Myocyte (in vitro differentiated cells): ENCODE results near the gene KLF15. TPM values are rescaled to one million over a fixed set of nuclear protein-coding genes. Genes with fewer than 3 reads are reported as not detected.

Experiments
- DNase-seq: peaks from one replicate; pipeline ENCODE4 v3.0.0-alpha.2; 2012; ENCODE audit warnings: low read depth
- total RNA-seq: library from RNA; depleted of rRNA; stranded (reverse); fragments of >200 nt; gene quantifications from 2 replicates; pipeline ENCODE4 v1.2.3, GENCODE V29; 2014

Gene KLF15
- total RNA-seq, 1 donor from 2014 or later = 1.2 TPM

DNA sequence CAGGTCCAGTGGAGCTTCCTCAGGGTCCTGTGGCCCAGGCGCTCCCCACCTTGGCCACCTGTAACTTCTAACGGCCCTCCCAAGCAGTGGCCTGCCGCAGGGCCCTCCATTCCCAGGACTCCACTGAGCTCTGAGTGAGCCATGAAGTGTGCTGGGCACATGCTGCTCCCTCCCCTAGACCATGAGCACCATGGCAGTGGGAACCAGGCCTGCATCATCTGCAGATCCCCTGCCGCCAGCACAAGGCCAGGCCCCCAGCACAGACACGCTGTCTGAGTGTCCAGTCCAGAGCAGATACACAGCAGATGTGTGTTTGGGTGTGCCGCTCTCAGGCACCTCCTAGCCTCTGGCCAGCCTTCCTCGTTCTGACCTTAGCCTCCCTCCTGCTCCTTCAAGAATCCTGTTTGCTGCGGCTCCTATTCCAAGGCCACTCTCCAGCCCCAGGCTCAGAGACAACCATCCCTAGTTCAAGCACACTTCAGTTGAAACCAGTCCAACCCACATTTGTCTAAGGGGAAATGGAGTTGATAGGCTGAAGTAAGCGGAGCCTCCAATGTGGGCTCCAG lies 7.0 kb upstream of the KLF15 start:
- no peak for DNase-seq

DNA sequence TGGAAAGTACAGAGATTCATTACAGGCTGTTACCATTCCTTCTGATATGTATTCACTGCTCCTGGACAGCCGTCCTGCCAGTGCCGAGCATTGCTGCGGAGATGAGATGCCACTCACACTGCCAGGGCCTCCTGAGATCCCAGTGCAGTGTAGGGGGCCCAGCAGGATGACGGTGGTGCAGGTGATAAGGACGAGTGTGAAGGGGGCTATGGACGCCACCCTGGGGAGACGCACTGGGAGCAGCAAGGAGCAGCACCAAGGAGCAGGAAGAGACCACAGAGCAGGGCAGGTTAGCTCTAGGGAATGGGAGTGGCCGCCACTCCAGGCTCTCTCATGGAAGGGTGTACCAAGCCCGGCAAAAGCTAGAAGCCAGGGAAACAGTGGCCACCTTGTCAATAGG lies 4.0 kb upstream of the KLF15 start:
- DNase-seq = no peak

DNA sequence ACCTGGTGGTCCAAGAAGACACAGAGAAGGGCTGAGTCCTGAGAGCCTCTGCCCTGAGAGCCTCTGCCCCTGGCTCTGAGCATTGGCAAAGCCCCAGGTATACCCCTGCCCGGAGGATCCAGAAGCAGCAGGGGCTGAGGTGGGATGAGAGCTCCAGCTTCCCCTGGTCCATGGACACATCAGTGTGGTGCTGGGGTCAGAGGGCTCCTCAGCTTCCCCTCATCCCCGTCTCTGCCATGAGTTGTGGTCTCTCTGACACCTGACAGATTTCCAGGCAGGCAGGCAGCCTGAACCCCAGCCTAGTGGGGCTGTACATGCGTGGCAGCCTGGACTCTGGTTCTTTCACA lies 3.5 kb upstream of the KLF15 start:
- DNase-seq = no peak

DNA sequence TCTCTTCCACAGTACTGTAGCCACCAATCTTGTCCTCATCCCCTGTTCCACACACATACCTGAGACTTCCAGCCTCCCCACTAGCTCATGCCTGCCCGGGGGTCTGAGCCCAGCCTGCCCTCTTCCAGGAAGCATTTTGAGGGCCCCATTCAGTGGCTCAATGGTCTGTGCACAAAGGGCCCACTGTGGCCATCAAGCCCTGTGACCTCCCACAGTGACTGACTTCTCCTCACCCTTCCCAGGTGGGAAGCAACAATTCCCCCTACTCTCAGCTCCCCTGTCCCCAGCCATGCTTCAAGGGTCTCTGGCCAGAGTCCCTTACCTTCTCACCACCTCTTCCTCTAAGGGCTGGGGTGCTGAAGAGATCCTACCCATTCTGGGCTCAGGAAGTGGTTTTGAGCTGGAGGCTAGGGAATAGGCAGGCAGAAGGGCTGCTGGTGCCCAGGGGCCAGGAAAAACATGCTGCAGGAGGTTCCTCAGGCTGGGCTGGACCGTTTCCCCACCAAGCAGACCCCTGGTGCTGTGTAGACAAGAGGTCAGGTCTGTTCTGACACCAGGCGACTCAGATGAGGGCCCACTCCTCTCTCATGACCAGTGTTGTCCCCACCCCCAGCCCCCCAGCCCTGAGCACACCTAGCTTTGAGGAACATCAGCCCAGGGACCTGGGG lies 3.0 kb upstream of the KLF15 start:
- DNase-seq = no peak

DNA sequence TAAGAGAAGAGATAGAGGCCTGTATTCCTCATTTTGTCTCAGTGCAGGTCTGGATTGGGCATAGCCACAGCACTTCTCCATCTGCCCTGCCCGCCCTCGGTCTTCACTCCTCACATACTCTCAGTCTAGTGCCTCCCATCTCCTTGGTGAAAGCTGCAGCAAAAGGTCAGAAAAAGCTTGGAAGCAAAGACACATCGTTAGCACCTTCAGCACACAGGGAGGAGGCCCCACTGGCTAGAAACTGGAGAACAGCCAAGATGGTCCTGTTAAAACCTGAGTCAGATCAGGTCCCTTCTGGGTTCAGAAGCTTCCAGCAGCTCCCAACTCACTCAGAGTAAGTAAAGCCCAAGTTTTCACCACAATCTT lies 1.6 kb upstream of the KLF15 start:
- DNase-seq = no peak

DNA sequence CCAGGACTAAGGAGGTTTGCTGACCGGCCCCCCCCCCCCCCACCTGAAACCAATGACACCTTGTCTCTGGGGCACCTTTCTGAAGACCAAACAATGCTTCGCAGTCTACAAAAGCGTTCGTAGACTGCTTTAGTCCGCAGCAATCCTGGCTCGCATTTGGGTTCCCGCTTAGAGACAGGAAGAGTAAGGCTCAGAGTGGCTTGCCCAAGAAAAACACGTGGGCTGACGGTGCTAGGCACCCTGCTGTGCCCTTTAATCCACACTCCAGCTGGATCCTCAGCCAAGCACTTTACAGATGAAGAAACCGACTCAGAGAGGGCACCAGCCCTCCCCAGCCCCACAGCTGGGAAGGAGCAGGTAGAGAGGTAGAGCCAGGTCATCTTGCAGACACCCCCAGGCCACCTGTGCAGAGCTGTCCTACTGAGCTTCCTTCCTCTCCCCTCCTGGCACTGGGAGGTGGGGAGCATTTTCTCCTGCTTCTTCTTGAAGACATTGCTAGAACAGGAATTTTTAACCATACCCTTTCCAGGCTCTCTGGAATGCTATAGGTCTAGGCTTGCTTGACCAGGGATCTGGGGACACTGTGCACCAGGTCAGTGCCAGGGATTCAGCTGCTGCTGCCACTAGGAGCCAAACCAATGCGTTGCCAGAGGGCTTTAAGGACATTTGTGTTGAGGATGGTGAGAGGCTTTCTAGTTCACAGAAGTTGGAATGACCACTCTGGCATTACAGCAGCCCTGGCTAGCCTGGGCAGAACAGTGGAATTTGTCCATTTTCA lies 1.0 kb upstream of the KLF15 start:
- no peak for DNase-seq

DNA sequence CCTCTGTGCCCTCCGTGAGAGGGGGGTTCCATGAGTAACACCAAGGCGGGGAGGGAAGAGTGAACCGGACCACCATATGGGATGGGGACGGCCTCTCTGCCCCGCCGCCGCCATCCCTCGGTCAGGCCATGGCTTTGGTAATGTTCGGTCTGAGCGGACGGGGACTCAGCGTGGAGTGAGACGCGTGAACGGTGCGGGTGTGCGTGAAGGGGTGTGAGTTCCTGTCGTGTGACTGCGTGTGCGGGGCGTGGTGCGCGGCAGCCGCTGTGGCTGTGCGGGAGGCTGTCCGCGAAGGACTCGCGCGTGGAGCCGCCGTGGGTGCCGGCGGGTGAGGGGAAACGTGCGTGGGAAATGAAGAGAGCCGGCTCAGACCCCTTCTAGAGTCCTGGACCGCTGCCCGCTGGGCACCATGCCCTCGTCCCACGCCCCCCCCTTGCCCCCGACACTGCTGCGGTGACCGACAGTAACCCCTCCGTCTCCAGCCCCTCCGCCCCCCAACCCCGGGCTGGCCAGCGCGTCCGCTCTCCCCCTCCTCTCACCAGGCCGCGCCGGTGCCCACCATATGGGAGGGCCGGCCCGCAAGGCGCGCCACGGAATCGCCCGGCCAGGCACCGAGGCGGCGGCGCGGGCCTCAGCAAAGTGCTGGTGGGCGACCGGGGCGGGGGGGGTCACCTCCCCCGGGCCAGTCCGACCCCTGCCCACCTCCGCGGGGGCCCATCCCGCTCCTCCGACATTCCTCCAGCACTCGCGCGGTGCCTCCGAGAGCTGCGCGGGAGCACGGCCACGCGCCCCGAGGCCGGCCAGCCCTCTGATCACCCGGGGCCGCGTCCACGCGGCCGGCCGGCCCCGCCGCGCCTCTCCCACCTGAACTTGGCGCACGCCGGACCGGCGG lies 589 bp downstream of the KLF15 start:
- peak; percentile 11 for DNase-seq

DNA sequence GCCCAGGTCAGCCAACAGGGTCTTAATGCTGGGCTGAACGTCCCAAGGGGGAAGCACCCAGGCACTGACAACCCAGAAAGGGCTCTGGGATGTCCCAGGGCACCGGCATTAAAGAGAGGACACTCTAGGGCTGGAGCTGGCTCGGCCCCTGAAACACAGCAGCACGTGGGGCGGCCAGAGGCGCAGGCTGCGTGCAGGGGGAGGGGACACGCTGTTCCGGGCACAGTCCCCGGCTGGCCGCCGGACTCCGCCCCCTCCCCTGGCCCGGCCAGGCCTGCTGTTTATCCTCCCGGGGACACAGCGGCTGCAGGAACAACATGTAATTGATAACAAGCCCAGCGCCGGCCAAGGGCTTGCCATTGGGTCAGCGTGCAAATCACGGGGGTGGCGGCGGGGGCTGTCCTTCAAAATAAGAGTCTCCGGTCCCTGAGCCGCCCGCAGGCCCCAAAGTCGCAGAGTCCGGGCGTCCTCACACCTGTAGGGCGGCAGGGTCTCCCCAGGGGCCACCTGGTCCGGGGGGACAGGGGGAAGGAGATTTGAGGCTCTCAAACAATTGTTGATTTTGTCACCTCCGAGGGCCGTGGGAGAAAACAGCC lies 1.3 kb downstream of the KLF15 start:
- peak; percentile 56 for DNase-seq

DNA sequence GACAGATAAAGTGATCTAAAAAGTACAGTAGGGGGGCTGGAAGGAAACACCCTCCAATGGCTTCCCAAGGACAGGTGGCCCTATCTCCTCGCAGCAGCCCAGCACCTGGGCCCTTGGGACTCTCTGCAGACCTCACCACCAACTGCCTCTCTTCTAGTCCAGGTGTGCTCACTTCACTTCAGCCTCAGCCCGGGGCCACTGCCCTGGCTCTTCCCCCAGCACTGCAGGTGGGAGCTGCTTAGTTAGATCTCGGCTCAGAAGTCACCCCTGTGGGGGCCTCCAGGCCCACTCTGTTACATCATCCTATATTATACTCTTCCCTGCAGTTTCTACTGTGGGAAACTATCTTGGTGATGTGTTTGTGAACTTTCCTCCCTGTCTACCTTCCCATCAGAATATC lies 2.0 kb downstream of the KLF15 start:
- no peak for DNase-seq

DNA sequence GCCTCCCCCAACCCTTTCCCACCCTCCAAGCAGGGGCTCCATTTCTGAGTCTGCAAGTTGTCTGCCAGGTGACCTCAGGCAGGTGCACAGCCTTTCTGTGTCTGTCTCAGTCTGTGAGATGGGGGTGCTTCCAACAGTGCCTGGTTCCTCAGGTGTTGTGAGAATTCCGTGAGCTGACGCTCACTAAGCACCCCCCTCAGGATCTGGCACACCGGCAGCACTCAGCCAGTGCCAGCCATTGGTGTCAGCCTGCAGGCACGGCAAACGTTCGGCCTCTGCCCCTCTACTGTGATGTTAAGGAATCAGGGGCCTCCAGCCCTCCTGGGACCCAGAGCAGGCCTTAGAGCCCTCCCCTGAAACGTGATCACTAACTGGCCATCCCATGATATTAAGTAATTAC lies 2.4 kb downstream of the KLF15 start:
- DNase-seq = no peak

DNA sequence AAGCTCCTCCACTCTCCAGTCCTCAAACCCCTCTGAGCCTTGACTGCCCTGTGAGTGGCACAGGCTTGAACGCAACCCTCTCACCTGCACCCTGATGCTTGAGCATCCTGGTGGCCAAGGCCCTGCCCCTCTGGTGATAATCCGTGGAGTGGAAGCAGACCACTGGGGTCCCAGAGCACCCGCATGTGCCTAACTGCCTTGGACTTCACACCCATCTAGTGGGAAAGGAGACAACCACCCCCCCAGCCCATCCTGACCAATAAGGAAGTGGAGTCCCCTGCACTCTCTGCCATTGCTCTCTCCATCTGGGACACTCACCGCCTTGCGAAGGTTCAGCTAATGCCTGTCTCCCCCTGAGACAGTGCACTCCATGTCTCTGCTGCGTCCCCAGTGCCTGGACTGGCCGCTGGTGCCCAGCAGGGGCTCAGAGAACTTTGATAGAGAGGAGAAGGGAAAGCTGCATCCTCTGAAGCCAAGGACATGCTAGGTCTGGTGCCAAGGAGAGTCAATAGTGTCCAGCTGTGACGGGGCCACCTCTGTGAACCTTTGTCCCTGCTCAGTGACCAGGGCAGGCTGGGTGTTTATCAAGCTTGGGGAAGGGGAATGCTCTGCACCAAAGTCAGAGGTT lies 3.4 kb downstream of the KLF15 start:
- no peak for DNase-seq

DNA sequence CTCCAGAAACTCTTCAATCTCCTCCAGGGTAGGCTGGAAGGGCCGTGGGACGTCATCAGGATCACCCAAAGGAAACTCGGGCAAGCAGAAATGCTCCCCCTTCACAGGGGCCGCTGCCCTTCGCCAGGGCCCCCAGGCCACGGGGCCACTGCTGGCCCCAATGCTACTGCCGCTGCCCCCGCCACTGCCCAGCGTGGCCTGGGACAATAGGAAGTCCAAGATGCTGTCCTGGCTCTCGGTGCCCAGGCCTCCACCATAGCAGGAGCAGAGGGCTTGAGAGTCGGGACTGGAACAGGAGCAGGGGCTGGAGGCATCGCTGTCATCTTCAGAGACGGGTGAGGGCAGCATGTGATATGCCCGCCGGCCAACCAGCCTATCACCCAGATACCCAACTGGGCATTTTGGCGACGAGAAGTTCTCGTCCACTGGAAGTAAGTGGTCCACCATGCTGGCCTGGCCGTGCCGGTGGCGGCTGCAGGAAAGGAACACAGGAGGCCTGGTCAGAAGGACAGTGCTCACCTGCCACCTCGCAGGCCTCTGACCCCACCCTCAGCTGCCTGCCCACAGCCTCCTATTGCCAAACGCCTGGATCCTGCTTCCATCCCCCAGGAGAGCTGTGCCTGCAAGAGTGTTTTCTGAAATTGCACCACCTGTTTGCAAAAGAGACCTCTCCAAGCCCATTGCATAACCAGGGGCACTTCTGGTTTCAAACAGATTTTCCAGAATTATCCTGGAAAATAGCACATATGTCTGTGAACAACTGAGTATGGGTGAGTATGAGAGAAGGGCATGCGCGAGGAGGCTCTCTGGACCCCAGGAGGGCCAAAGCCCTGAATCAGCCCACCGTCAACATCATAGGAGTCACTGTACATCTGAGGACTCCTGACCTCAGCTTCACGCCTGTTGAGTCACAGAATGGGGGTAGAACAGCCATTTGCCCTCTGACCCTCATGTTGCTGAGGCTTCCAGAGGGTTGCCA lies 4.4 kb downstream of the KLF15 start:
- DNase-seq = no peak

DNA sequence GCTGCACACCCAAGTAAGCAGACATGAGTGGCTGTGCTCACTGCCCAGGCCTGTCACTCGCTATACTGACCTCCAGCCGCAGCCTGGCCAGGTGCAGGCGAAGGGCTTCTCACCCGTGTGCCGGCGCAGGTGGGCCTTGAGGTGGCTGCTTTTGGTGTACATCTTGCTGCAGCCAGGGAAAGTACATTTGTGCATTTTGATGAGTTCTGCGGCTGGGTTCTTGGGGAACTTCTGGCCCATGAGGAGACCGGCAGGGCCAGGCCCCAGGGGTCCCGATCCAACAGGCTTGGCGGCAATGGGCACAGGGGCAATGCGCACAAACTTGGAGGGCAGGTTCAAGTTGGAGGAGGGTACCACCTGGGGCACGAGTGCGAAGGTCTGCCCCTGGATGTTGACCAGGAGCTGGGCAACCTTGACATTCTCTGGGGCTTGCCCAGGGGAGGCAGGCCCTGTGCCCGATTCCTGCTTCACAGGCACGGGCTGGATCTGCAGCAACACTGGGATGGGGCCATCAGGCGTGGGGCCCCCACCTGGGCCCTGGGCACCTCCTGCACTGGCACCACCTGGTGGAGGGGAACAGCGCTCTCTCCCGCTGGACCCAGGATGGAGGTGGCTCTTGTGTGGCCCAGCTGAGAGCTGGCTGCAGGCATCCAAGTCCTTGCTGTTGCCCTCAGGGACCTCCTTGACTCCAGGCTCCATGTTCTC lies 5.3 kb downstream of the KLF15 start:
- no peak for DNase-seq

DNA sequence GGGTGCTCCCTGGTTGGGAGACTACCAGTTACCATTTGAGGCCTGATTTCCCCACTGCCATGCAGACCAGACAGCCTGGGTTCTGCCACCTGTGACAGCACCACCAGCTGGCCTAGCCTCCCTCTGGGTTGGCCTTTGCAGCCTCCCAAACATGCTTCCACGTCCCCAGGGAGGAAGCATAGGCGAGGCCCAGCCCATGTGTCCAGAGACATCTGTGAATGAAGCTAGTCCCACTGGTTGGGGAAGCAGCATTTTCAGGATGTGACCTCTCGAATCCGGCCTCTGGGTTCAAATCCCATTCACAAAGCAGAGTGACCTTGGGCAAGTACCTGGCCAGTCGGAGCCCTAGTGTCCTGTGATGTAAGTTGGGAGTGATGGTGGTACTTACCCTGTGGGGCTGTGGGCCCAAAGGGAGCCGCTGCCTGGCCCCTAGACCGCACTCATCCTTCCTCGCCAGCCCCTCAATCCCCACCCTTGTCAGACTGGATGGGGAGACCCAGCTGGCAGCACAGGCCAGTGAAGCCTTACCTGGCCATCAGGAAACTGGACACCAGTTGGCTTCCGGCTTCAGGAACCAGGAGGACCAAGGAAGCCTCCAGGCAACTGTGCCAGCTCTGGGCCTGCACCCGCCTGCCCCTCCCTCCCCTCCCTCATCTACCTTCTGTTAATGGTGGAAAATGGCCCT lies 6.0 kb downstream of the KLF15 start:
- peak; percentile 18 for DNase-seq

DNA sequence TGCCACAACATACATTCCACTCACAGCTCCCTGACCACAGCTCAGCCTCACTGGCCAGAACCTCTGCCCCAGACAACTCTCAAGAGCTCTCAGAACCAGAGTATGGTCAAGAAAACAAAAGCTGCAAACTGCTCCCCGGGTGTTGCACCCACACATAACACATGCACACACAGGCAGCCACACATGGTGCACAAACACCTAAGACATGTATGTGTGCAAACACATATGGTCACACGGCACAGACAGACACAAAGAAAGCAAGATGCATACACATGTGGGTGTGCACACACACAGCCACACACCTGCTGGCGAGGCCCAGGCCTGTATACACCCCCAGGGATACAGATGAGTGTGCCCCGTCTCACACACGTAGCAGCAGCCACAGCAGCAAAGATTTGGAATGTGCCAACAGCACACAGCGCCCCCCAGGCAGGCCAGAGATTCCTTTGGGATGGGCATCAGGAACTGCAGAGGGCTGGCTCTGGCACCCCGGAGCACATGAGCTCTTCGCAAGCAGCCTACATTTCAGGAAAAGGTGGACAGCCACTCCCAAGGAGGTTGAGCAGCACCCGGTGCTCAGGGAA lies 6.6 kb downstream of the KLF15 start:
- no peak for DNase-seq

DNA sequence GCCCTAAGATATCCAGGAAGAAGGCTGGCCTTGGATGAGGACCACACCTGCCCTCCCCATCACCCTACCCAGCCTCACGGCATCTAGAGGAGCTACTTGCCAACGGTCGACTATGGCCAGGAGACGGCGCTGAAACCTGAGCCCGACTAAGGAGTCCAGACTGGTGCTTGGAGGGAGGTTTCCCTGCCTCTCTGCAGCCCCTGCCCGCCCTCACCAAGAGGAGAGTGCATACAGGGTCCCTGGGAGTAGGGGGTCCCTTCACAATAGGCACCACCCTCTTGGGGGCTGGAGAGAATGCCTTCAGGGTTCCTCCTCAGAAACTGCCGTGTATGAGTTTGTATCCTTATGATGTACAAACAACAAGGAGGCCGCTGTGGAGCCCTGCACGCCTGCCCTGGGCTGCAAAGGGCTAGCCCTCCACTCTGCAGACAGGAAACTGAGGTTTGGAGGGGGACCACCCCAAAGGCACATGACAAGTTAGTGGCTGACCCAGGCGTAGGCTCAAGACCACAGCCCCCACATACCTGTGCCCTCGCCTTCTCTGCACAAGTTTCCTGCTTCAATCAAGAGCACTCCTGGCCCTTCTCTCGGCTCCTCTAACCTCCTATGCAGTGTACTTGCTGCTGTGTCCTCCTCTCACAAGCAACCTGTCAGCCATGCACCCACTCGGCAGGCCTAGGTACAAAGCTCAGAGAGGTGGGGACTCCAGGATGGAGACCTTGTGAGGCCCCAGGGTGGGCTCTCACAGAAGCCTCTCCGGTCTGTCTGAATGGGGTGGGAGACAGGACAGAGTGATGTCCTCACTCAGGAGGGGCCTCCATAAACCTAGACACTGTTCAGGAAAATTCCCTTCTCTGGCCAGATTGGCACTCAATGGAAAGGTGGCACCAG lies 7.4 kb downstream of the KLF15 start:
- DNase-seq = no peak

DNA sequence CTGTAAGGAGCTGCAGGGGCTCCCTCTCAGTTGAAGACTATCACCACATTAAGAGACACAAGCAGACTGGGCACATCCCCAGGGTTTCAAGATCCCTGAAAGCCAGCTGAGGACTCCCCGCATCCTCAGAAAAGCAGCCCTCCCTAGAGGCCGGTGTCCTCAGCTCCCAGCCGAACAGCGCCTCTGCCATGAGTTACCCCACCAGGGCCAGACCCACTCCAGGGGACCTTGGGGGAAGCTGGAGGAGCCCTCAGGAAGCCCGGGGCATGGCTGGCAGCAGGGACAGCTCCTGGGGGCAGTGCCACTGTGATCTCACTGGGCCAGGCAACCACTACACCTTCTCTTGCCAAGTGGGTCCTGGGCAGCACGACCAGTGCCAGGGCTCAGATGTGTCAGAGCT lies 8.1 kb downstream of the KLF15 start:
- DNase-seq = no peak
